ENCODE data around the gene PPM1M. TPM values are rescaled to one million over a fixed set of nuclear protein-coding genes. Genes with fewer than 3 reads are reported as not detected.
A peak's percentile ranks its signal among the peaks of the same experiment; 100 is the strongest.

PPM1M gene
- total and polyA plus RNA-seq, 8 donors = 7.9 to 44.9 (median 15.8) TPM

GRCh38 chr3:52290596-52291507 is 45.3 kb downstream of the PPM1M start:
- TF ChIP-seq POLR2AphosphoS5 (IDR thresholded peaks at IDR 0.05) (no peak), EP300 (IDR thresholded peaks at IDR 0.05) (no peak), CTCF (IDR thresholded peaks at IDR 0.05) (no peak), POLR2A (IDR thresholded peaks at IDR 0.05) (no peak)
- Histone ChIP-seq H3K4me3 (peak overlapping the region; percentile 6 to 15 (median 12)), H3K9me3 (no peaks in the 10 kb centered on the region), H3K36me3 (peaks cover 9 to 46% (median 40%) of the 10 kb centered on the region in 4 donors), H3K27ac (peak overlapping the region; percentile 42 to 100 (median 98)), H3K4me1 (peaks cover 25 to 53% (median 47%) of the 10 kb centered on the region in 4 donors), H3K27me3 (no peaks in the 10 kb centered on the region)
- no peak for DNase-seq
- intact Hi-C loops (cut with DNase I; ENCODE audit: low total_unique reads) = loop anchor here (5.0 kb wide), 1 partner anchor 51 kb away; no protein-coding TSS in a partner anchor
- WGBS, 5 donors = 58 to 67% (median 60%) methylated on average over 13 to 23 of the region's 23 CpGs

- Histone ChIP-seq H3K4me1 (peaks cover 25 to 47% (median 42%) of the 10 kb centered on the region in 4 donors), H3K36me3 (peaks cover 9 to 46% (median 40%) of the 10 kb centered on the region in 4 donors), H3K27me3 (no peaks in the 10 kb centered on the region), H3K9me3 (no peaks in the 10 kb centered on the region), H3K4me3 (no peak overlapping the region), H3K27ac (no peak overlapping the region)
- 56 to 72% (median 65%) methylated on average over 6 to 7 of the region's 7 CpGs for WGBS, 5 donors
- DNase-seq = peak in 1 of 2 donors; percentile 69
- intact Hi-C loops (cut with DNase I; ENCODE audit: low total_unique reads) = loop anchor here (5.0 kb wide), 1 partner anchor 51 kb away; no protein-coding TSS in a partner anchor
- no peak for TF ChIP-seq POLR2AphosphoS5 (IDR thresholded peaks at IDR 0.05)
- TF ChIP-seq CTCF (IDR thresholded peaks at IDR 0.05) = peak in 2 of 7 experiments; percentile 47 to 49
Measured at GRCh38 chr3:52291508-52292181, 46.1 kb downstream of the PPM1M start.

GRCh38 chr3:52292247-52293065 is 46.9 kb downstream of the PPM1M start:
- H3K9me3 ChIP-seq = no peaks in the 10 kb centered on the region
- H3K4me1 ChIP-seq = peaks cover 20 to 41% (median 36%) of the 10 kb centered on the region in 4 donors
- no peak overlapping the region for H3K27ac ChIP-seq
- no peak for DNase-seq
- H3K36me3 ChIP-seq = peaks cover 9 to 46% (median 40%) of the 10 kb centered on the region in 4 donors
- no peaks in the 10 kb centered on the region for H3K27me3 ChIP-seq
- no peak for TF ChIP-seq EP300 (IDR thresholded peaks at IDR 0.05)
- TF ChIP-seq POLR2A (IDR thresholded peaks at IDR 0.05) = no peak
- TF ChIP-seq CTCF (IDR thresholded peaks at IDR 0.05) = no peak
- TF ChIP-seq POLR2AphosphoS5 (IDR thresholded peaks at IDR 0.05) = no peak
- H3K4me3 ChIP-seq = no peak overlapping the region
- intact Hi-C loops (cut with DNase I; ENCODE audit: low total_unique reads) = loop anchor here (5.0 kb wide), 1 partner anchor 50 kb away; no protein-coding TSS in a partner anchor
- WGBS, 5 donors = 91 to 96% (median 93%) methylated on average over 14 to 20 of the region's 20 CpGs

Data from stomach (tissue), 9 donors.